Mononuclear cell (primary cell): ENCODE data around the gene TMEM127. TPM values are rescaled to one million over a fixed set of nuclear protein-coding genes. Genes with fewer than 3 reads are reported as not detected.
A peak's percentile ranks its signal among the peaks of the same experiment; 100 is the strongest.
"Not testable (repeated sequence)": the region's sequence is repeated elsewhere in the genome, so short reads cannot be mapped to it uniquely, and the experiment has no call there.

Experiments
- H3K27me3 ChIP-seq: 2 replicates; pipeline ENCODE4 v1.6.0; 2011; ENCODE audit warnings: low read length, control low read depth; ENCODE audit not compliant: insufficient read depth
- H3K4me1 ChIP-seq: 2 replicates; pipeline ENCODE4 v1.5.1; 2011; ENCODE audit warnings: mild to moderate bottlenecking, low read length, control low read depth; ENCODE audit not compliant: insufficient read depth
- H3K4me3 ChIP-seq: 2 replicates; pipeline ENCODE4 v1.5.1; 2011; ENCODE audit warnings: mild to moderate bottlenecking, low read length, moderate library complexity
- H3K9me3 ChIP-seq: 2 replicates; pipeline ENCODE4 v1.5.1; 2011; ENCODE audit warnings: low read depth, mild to moderate bottlenecking, control low read depth, low read length
- total RNA-seq: library from RNA; depleted of rRNA; stranded (reverse); fragments of >200 nt; gene quantifications from one replicate; pipeline ENCODE4 v1.2.3, GENCODE V29; 2012

Gene TMEM127
- total RNA-seq, 1 donor, result 51.6 TPM

DNA sequence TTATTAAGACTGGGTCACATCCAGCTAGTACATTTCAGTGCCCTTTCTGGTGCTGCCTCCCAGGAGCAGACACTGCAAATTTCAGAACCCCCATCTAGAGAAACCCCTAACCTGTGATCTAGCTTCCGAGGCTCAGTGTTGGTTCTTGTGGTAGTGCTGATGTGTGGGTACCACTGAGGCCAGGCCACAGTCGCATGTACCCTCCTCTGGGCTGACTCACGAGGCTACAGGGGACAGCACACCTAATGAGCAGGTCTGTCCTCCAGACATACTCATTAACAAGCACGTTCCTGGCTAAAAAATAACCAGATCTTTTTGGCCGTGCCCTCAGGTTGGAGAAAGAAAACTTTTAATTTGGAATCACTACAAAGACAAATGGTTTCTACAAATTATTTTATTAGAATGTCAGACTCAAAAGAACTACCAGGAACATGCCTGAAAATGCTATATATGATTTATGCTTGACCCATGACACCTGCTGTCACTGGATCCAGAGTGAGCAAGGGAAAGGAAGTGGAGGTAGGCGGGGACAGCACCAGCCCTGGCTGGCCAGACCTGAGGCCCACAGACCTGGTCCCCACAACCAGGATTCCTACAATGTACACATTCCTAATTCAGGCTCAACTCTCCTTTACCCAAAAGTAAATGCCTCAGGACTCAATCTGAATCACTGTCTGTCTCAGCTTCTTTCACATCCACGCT lies 8.7 kb upstream of the TMEM127 start:
- H3K9me3 ChIP-seq, result no peaks in the 10 kb centered on the region
- no peaks in the 10 kb centered on the region for H3K27me3 ChIP-seq
- no peak overlapping the region for H3K4me3 ChIP-seq
- no peaks in the 10 kb centered on the region for H3K4me1 ChIP-seq

DNA sequence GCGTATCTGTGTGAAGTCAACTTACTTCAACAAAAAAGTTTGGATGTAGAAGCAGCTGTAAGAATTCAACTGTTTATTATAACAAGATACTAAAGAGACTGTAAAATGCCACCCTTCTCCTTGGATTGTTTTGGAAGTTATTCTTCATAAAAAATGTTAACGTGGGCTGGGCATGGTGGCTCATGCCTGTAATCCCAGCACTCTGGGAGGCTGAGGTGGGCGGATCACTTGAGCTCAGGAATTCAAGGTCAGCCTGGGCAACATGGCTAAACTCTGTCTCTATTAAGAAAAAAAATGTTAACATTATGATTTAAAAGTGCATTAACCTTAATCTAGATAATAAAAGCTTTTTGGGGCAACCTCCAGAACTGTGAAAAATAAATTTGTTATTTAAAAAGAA lies 8.0 kb upstream of the TMEM127 start:
- H3K9me3 ChIP-seq, result no peaks in the 10 kb centered on the region
- H3K4me3 ChIP-seq, result no peak overlapping the region
- no peaks in the 10 kb centered on the region for H3K4me1 ChIP-seq
- no peaks in the 10 kb centered on the region for H3K27me3 ChIP-seq

DNA sequence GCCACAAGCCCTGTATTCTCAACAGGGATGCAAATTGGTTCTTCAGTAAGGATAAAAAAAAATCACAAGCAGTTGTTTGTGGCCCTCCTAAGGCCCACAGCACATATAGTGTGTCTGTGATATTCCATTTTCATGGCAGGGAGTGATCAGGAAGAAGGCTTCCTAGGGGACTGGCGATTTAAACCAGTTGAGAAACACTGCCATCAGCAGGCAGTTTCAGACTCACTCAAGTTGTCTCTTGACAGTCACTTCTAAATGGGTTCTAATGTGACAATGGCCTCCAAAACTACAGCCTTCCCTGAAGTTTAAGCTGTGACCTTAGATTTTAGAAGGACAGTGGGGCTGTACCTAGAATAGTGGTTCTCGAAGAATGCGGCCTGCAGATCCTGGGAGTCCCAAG lies 6.2 kb upstream of the TMEM127 start:
- peaks cover 7% of the 10 kb centered on the region for H3K4me1 ChIP-seq
- H3K27me3 ChIP-seq, result no peaks in the 10 kb centered on the region
- H3K9me3 ChIP-seq, result no peaks in the 10 kb centered on the region
- no peak overlapping the region for H3K4me3 ChIP-seq

- no peaks in the 10 kb centered on the region for H3K27me3 ChIP-seq
- peaks cover 41% of the 10 kb centered on the region for H3K4me1 ChIP-seq
- peak overlapping the region; percentile 92 for H3K4me3 ChIP-seq
- no peaks in the 10 kb centered on the region for H3K9me3 ChIP-seq
Measured at GRCh38 chr2:96267159-96267971, 1.6 kb upstream of the TMEM127 start.

DNA sequence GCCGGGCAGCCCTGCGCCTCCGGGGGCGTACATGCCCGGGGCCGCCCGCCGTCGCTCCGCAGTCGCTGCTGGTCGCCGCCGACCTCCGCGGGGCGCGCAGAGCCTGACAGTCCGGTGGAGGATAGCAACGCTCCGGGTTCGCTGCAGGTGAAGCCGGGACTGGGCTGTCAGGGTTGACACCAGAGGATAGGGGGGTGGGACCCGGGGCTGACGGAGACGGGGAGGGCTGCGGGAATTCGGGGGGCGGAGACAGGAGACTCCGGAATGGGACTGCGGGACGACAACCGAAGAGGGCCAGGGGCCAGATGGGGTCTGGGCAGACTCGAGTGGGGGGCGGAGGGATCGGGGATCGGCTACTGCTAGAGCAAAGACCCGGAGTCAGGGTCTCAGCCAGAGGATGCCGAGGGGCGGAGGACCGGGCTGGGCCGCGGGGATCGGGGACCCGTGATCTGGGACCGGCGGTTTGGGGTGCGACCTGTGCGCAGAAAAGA lies 403 bp downstream of the TMEM127 start:
- no peaks in the 10 kb centered on the region for H3K9me3 ChIP-seq
- H3K4me3 ChIP-seq, result peak overlapping the region; percentile 92
- H3K4me1 ChIP-seq, result peaks cover 60% of the 10 kb centered on the region
- no peaks in the 10 kb centered on the region for H3K27me3 ChIP-seq

GRCh38 chr2:96264656-96265348 lies 995 bp downstream of the TMEM127 start:
- peaks cover 66% of the 10 kb centered on the region for H3K4me1 ChIP-seq
- H3K4me3 ChIP-seq, result peak overlapping the region; percentile 92
- no peaks in the 10 kb centered on the region for H3K27me3 ChIP-seq
- no peaks in the 10 kb centered on the region for H3K9me3 ChIP-seq

DNA sequence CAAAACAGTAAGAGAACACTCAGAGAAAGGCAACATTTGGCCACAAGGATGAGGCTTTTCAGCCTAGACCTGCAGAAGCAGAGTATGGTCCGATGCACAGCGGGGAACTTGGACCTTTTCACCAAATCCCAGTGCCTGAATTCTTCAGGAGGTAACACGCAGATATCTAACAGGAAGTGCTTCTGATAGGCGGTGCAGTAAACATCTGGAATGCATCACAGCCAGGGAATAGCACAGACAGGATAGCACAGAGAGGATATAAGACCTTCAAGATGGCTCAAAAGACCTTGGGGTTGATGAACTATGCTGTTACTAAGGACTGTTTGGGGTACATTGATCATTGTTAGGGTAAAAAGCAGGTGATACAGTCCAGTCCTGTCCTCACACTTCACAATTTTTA lies 1.7 kb downstream of the TMEM127 start:
- H3K27me3 ChIP-seq, result no peaks in the 10 kb centered on the region
- H3K4me3 ChIP-seq, result peak overlapping the region; percentile 92
- peaks cover 74% of the 10 kb centered on the region for H3K4me1 ChIP-seq
- no peaks in the 10 kb centered on the region for H3K9me3 ChIP-seq

- H3K9me3 ChIP-seq, result no peaks in the 10 kb centered on the region
- peaks cover 87% of the 10 kb centered on the region for H3K4me1 ChIP-seq
- H3K4me3 ChIP-seq, result no peak overlapping the region
- H3K27me3 ChIP-seq, result no peaks in the 10 kb centered on the region
Measured at GRCh38 chr2:96262306-96262705, 3.5 kb downstream of the TMEM127 start.

GRCh38 chr2:96261328-96262003 lies 4.3 kb downstream of the TMEM127 start:
- Histone ChIP-seq H3K9me3 (no peaks in the 10 kb centered on the region), H3K27me3 (no peaks in the 10 kb centered on the region), H3K4me1 (peaks cover 87% of the 10 kb centered on the region), H3K4me3 (no peak overlapping the region)

DNA sequence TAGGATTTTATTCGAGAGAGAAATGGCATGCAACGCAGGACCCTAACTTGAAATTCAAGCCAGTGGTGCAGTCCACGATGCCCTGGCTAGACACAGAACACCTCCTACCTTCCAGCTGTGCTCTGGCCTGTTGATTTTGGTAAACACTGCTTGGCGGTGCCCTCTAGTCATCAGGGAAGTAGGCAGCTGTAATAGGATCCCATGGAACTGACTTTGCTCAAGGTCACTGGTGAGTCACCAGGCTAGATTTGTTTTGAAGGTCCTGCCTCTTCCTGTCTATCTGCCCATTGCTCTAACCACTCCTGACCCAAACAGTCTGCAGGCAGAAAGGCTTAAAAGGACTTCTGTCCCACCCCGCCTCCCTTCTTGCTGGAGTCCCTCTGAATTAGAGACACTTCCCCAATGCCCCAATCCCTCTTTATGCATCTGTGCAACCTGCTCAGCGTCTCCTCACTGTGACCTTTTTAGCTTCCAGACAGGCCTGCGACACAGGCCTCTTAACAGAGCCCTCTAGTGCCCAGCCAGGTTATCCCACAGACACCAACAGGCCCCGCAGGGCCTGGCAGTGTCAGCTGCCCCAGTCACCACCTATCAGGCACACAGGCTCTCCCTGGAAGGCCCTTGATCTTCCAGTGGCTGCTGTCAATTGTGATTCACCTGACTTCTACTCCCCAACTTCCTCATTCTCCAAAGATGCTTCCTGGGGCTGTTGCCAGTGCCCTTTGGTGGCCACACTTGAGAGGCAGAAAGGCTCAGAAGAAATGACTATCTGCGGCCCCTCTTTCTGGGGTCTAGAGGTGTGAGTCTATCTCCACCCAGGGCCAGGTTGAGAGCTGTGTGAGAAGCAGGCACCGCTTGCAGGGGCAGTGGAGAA lies 5.2 kb downstream of the TMEM127 start:
- Histone ChIP-seq H3K27me3 (no peaks in the 10 kb centered on the region), H3K9me3 (no peaks in the 10 kb centered on the region), H3K4me1 (peaks cover 94% of the 10 kb centered on the region), H3K4me3 (no peak overlapping the region)

GRCh38 chr2:96259497-96259921 lies 6.3 kb downstream of the TMEM127 start:
- H3K4me3 ChIP-seq, result no peak overlapping the region
- no peaks in the 10 kb centered on the region for H3K9me3 ChIP-seq
- no peaks in the 10 kb centered on the region for H3K27me3 ChIP-seq
- H3K4me1 ChIP-seq, result peaks cover 100% of the 10 kb centered on the region

GRCh38 chr2:96258166-96259022 lies 7.4 kb downstream of the TMEM127 start:
- Histone ChIP-seq H3K4me1 (peaks cover 93% of the 10 kb centered on the region), H3K9me3 (no peaks in the 10 kb centered on the region), H3K4me3 (no peak overlapping the region), H3K27me3 (no peaks in the 10 kb centered on the region)

DNA sequence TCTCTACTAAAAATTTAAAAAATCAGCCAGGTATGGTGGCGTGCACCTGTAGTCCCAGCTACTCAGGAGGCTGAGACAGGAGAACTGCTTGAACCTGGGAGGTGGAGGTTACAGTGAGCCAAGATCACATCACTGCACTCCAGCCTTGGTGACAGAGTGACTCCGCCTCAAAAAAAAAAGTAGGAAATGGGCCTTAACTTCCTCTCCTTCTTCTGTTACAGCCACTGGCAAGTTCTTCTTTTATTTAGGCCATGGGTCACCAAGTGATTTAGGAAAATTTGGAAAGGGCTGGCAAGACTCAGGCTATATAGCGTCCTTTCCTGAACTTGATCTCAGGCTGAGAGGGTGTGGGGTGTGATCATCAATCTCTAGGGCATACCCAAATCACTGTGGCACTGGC lies 8.1 kb downstream of the TMEM127 start:
- not testable (repeated sequence) for H3K4me3 ChIP-seq, H3K9me3 ChIP-seq, H3K27me3 ChIP-seq
- H3K4me1 ChIP-seq, result peaks cover 87% of the 10 kb centered on the region
